ENCODE measurements around the gene HMX2. TPM values are rescaled to one million over a fixed set of nuclear protein-coding genes. Genes with fewer than 3 reads are reported as not detected.

Gene HMX2, protein sequence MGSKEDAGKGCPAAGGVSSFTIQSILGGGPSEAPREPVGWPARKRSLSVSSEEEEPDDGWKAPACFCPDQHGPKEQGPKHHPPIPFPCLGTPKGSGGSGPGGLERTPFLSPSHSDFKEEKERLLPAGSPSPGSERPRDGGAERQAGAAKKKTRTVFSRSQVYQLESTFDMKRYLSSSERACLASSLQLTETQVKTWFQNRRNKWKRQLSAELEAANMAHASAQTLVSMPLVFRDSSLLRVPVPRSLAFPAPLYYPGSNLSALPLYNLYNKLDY
- total RNA-seq = not detected in 2 replicates

DNA sequence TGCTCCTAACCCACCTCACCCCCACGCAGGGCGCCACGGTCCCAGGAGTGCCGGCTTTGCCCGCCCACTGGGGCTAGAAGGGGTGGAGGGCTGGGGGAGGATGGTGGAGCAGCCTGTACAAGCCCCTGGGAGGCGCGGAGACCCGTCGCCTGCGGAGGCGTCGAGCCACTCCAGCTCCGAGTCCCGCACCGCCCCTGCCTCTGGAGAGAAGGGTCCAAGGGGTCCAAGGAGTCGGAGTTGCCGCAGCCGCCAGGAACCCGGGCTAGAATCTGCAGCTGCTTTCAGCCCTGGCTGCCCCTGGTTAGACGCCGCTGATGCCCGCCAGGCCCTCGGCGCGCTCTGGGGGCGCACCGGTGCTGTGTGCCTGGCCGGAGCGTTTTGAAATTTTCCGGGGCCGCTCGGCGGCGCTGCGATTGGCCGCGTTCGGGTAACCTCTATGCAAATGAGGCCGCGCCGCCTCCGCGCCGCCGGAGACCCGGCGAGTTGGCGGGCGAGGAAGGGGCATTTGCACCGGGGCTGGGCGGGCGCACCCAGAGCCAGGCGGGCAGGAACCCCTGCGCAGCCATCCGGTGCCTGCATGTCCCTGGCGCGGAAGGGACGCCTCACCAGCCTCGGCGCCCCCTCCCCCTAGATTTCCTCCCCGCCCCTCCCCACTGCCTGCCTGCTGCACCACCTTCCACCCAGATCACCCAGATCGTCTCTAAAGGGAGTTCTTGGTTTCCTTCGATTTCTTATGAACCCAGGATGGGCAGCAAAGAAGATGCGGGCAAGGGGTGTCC lies at the start of gene HMX2:
HMX2 (plus strand) TSS at position 502 of the 779 bp plus-strand sequence; CDS start at position 745, 243 bp downstream.
- no peak within 1 kb of the TSS for H3K4me2 ChIP-seq (ENCODE audit: insufficient read depth, low read length)
- TF ChIP-seq, protein P1, sequence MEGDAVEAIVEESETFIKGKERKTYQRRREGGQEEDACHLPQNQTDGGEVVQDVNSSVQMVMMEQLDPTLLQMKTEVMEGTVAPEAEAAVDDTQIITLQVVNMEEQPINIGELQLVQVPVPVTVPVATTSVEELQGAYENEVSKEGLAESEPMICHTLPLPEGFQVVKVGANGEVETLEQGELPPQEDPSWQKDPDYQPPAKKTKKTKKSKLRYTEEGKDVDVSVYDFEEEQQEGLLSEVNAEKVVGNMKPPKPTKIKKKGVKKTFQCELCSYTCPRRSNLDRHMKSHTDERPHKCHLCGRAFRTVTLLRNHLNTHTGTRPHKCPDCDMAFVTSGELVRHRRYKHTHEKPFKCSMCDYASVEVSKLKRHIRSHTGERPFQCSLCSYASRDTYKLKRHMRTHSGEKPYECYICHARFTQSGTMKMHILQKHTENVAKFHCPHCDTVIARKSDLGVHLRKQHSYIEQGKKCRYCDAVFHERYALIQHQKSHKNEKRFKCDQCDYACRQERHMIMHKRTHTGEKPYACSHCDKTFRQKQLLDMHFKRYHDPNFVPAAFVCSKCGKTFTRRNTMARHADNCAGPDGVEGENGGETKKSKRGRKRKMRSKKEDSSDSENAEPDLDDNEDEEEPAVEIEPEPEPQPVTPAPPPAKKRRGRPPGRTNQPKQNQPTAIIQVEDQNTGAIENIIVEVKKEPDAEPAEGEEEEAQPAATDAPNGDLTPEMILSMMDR (IDR thresholded peaks at IDR 0.05; ENCODE audit: extremely low read depth, low read depth, low read length) = no peak

DNA sequence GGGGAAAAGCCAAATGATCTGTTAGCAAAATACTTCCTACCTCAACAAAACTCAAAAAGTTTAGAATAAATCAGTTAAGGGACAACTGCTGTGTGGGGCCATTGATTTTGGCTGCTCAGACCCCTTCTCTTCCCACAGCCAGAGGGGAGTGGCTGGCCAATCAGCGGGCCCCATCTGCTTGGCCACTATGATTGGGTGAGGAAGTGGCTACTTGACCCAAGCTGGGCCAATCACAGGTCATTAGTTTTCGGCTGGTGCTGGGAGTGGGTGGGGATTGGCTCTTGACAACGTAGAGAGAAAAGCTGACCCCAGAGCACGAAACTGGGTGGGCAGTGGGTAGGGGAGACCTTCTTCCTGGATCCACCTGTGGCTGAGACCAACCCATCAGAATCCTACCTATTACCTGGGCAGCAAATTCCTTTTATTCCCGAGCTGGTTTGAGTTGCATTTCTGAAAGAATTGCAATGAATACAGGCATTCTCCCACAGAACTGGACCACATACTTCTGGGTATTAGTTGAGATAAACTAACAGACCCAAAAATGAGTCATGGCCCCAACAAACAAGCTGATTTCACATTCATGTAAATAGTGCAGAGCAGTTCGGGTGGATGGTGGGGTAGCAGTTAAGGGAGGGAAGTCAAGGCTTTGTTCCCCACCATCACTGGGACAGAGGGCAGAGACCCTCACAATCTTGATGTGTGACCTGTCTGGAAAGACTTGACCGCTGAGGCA lies 47.7 kb upstream of the HMX2 start:
- no peak for DNase-seq (ENCODE audit: insufficient read length, low spot score, missing footprints)
- TF ChIP-seq, protein P1 (IDR thresholded peaks at IDR 0.05; ENCODE audit: extremely low read depth, low read depth, low read length) = no peak

More for the DNA sequence above, at the start of gene HMX2:
- H3K79me2 ChIP-seq (ENCODE audit: insufficient read depth, low read length) = no peaks in the 10 kb centered on the region
- no peaks in the 10 kb centered on the region for H3K9me3 ChIP-seq (ENCODE audit: low read depth, low read length)
- no peak within 1 kb of the TSS for H2AFZ ChIP-seq (ENCODE audit: low read length)
- H3K4me1 ChIP-seq (ENCODE audit: insufficient read depth, low read length) = no peaks in the 10 kb centered on the region
- H3K4me3 ChIP-seq (ENCODE audit: insufficient read depth, low read length) = no peak within 1 kb of the TSS
- H4K20me1 ChIP-seq (ENCODE audit: insufficient read depth, low read length) = no peaks in the 10 kb centered on the region
- DNase-seq (ENCODE audit: insufficient read length, low spot score, missing footprints) = no peak
- no peak within 1 kb of the TSS for H3K27ac ChIP-seq (ENCODE audit: low read depth, low read length)
- peaks cover 99% of the 10 kb centered on the region for H3K27me3 ChIP-seq (ENCODE audit: insufficient read depth, low read length)
- H3K36me3 ChIP-seq (ENCODE audit: insufficient read depth, low read length) = no peaks in the 10 kb centered on the region

DNA sequence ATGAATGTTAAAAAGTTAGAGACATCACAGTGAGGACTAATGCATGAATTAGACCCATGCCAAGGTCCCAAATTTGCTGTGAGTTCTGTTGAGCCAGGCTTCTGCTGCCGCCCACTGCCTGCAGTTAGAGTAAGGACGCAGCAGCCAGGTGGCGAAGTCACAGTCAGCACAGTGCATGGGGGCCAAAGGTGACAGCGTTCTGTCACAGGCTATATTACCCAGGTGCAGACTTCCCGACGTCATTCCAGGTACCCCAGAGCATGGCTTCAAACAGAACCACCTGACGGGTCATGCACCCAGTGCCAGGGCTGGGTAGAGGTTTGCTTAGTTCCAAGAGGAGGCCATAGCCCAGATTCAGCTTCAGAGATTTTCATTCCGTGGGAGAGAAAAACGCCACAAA lies 46.1 kb upstream of the HMX2 start:
- Histone ChIP-seq H3K27me3 (ENCODE audit: insufficient read depth, low read length) (no peaks in the 10 kb centered on the region), H3K4me3 (ENCODE audit: insufficient read depth, low read length) (no peak overlapping the region), H3K36me3 (ENCODE audit: insufficient read depth, low read length) (no peaks in the 10 kb centered on the region), H3K79me2 (ENCODE audit: insufficient read depth, low read length) (no peaks in the 10 kb centered on the region), H3K4me1 (ENCODE audit: insufficient read depth, low read length) (no peaks in the 10 kb centered on the region), H4K20me1 (ENCODE audit: insufficient read depth, low read length) (no peaks in the 10 kb centered on the region), H2AFZ (ENCODE audit: low read length) (no peak overlapping the region), H3K9me3 (ENCODE audit: low read depth, low read length) (no peaks in the 10 kb centered on the region), H3K4me2 (ENCODE audit: insufficient read depth, low read length) (no peak overlapping the region), H3K27ac (ENCODE audit: low read depth, low read length) (no peak overlapping the region)
- TF ChIP-seq, protein P1 (IDR thresholded peaks at IDR 0.05; ENCODE audit: extremely low read depth, low read depth, low read length) = no peak
- DNase-seq (ENCODE audit: insufficient read length, low spot score, missing footprints) = no peak

More for the DNA sequence above, 47.7 kb upstream of the HMX2 start:
- Histone ChIP-seq H3K27ac (ENCODE audit: low read depth, low read length) (no peak overlapping the region), H3K4me3 (ENCODE audit: insufficient read depth, low read length) (no peak overlapping the region), H4K20me1 (ENCODE audit: insufficient read depth, low read length) (no peaks in the 10 kb centered on the region), H3K4me2 (ENCODE audit: insufficient read depth, low read length) (no peak overlapping the region), H3K27me3 (ENCODE audit: insufficient read depth, low read length) (no peaks in the 10 kb centered on the region), H3K36me3 (ENCODE audit: insufficient read depth, low read length) (no peaks in the 10 kb centered on the region), H3K4me1 (ENCODE audit: insufficient read depth, low read length) (no peaks in the 10 kb centered on the region), H3K79me2 (ENCODE audit: insufficient read depth, low read length) (no peaks in the 10 kb centered on the region), H2AFZ (ENCODE audit: low read length) (no peak overlapping the region), H3K9me3 (ENCODE audit: low read depth, low read length) (no peaks in the 10 kb centered on the region)
